OCI-LY7 (cell line): Measurements from ENCODE around the gene PCNX1. TPM values are rescaled to one million over a fixed set of nuclear protein-coding genes. Genes with fewer than 3 reads are reported as not detected.
"Not testable (repeated sequence)": the region's sequence is repeated elsewhere in the genome, so short reads cannot be mapped to it uniquely, and the experiment has no call there.

ENCODE experiments used
- BruUV-seq: library from RNA; stranded (reverse); fragments of 400-500 nt; replicated peaks from 2 replicates; lab custom pipeline; 2021; lab: Mats Ljungman, UMichigan
- CTCF ChIA-PET: fragments of 300-600 bp; sonication (Branson Sonifier 250); formaldehyde crosslinking; loops from one replicate; lab custom pipeline; 2022; ENCODE audit warnings: antibody characterized with exemption; ENCODE audit not compliant: unreplicated experiment; lab: Charles Lee
- POLR2A ChIA-PET: fragments of 300-600 bp; sonication (Branson Sonifier 250); formaldehyde crosslinking; loops from one replicate; lab custom pipeline; 2022; ENCODE audit warnings: antibody characterized with exemption; lab: Charles Lee
- DNase-seq: peaks from one replicate; pipeline ENCODE4 v3.0.0-alpha.2; 2015; ENCODE audit warnings: low spot score
- H2AFZ ChIP-seq: fragments of 200-600 bp; sonication (generic), shearing (Covaris generic); 2 replicates; pipeline ENCODE4 v1.6.1; 2014; ENCODE audit warnings: mild to moderate bottlenecking, antibody characterized with exemption, low read length, moderate library complexity
- H3K27ac ChIP-seq: fragments of 200-600 bp; sonication (generic); 2 replicates; pipeline ENCODE4 v1.5.1; 2014; ENCODE audit warnings: mixed run types, low read depth, mild to moderate bottlenecking, moderate library complexity, low read length, inconsistent platforms; ENCODE audit not compliant: poor library complexity, severe bottlenecking
- H3K36me3 ChIP-seq: fragments of 200-600 bp; sonication (generic); 2 replicates; pipeline ENCODE4 v1.6.1; 2014; ENCODE audit warnings: mild to moderate bottlenecking, antibody characterized with exemption, low read length, moderate library complexity, mixed read lengths; ENCODE audit not compliant: insufficient read depth
- H3K4me1 ChIP-seq: fragments of 200-600 bp; sonication (generic); 2 replicates; pipeline ENCODE4 v1.5.1; 2014; ENCODE audit warnings: mild to moderate bottlenecking, low read length; ENCODE audit not compliant: insufficient read depth, poor library complexity, severe bottlenecking
- H3K4me2 ChIP-seq: fragments of 200-600 bp; sonication (generic); 2 replicates; pipeline ENCODE4 v1.6.1; 2014; ENCODE audit warnings: mild to moderate bottlenecking, low read length
- H3K4me3 ChIP-seq: fragments of 200-600 bp; sonication (generic); 2 replicates; pipeline ENCODE4 v1.5.1; 2014; ENCODE audit warnings: mild to moderate bottlenecking, low read depth, low read length; ENCODE audit not compliant: poor library complexity, severe bottlenecking
- H3K79me2 ChIP-seq: fragments of 200-600 bp; sonication (generic); 2 replicates; pipeline ENCODE4 v1.6.1; 2016; ENCODE audit warnings: low read depth, mild to moderate bottlenecking, low read length, moderate library complexity, mixed read lengths; ENCODE audit not compliant: insufficient read depth
- H3K9me2 ChIP-seq: fragments of 200-600 bp; sonication (generic); 2 replicates; pipeline ENCODE4 v1.6.1; 2016; ENCODE audit warnings: mild to moderate bottlenecking, low read length, mixed read lengths; ENCODE audit not compliant: insufficient read depth
- H3K9me3 ChIP-seq: fragments of 200-600 bp; sonication (generic); 2 replicates; pipeline ENCODE4 v1.6.1; 2014; ENCODE audit warnings: mild to moderate bottlenecking, mixed run types, low read length, mixed read lengths
- H4K20me1 ChIP-seq: fragments of 200-600 bp; sonication (generic); 2 replicates; pipeline ENCODE4 v1.6.1; 2014; ENCODE audit warnings: mild to moderate bottlenecking, antibody characterized with exemption, low read length, moderate library complexity, mixed read lengths; ENCODE audit not compliant: insufficient read depth
- EZH2phosphoT487 ChIP-seq: fragments of 200-600 bp; sonication (generic); IDR thresholded peaks from 2 replicates; pipeline ENCODE4 v1.6.1; 2018; ENCODE audit warnings: low read depth, borderline replicate concordance, mild to moderate bottlenecking, mixed run types, antibody characterized with exemption, low read length, moderate library complexity, mixed read lengths
- intact Hi-C: fragments of 100-400 bp; cut with micrococcal nuclease; formaldehyde crosslinking; loops from one replicate; pipeline ENCODE4 v1.10.0; 2022; ENCODE audit not compliant: unreplicated experiment
- total RNA-seq, 2 experiments: library from RNA; depleted of rRNA in 1 of 2; stranded (reverse); fragments of >200 nt in 1 of 2; shearing (Covaris generic) in 1 of 2; gene quantifications; 2 replicates each; pipeline ENCODE4 v1.2.3, GENCODE V29; 2014 to 2022
- TF ChIP-seq, protein P1 (sequence below): fragments of 200-600 bp; sonication (generic); conservative IDR thresholded peaks from 2 replicates; pipeline ENCODE4 v1.5.1; 2014; ENCODE audit warnings: mild to moderate bottlenecking, antibody characterized with exemption, low read length, moderate library complexity, mixed read lengths

The PCNX1 gene
- total RNA-seq, 2 experiments from 2014 or later, result 27.7 to 33.5 TPM

DNA sequence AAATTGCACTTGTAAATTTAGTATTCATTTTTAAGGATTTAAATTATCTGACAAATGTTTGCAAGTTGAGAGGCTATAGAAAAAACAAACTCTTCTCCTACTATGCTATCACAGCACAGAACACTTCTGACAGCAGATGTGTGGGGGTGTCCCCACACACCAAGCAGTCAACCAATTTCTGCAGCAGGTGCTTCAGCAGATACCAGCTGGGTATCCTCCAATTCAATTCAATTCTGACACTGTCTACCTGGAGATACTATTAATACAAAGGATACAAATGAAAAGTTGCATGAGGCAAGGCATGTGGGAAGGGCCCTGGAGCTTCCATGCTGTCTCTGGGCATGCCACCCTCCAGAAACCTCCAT, 35.1 kb downstream of the PCNX1 start:
- POLR2A ChIA-PET, result interaction anchor here (0.6 to 1.1 kb wide), 2 partner anchors 12 to 23 kb away, joined by 3 read pairs; no protein-coding TSS in a partner anchor
- H3K9me3 ChIP-seq, result peaks cover 20% of the 10 kb centered on the region
- intact Hi-C loops, result no loop called here
- no TSS peak for BruUV-seq
- H3K79me2 ChIP-seq, result no peaks in the 10 kb centered on the region
- no peak overlapping the region for H3K4me3 ChIP-seq
- DNase-seq, result no peak
- no peaks in the 10 kb centered on the region for H4K20me1 ChIP-seq
- H3K4me1 ChIP-seq, result no peaks in the 10 kb centered on the region
- no peaks in the 10 kb centered on the region for H3K9me2 ChIP-seq
- no peak overlapping the region for H3K4me2 ChIP-seq
- no peak overlapping the region for H3K27ac ChIP-seq
- H3K36me3 ChIP-seq, result peaks cover 32% of the 10 kb centered on the region
- TF ChIP-seq EZH2phosphoT487, result no peak
- TF ChIP-seq, protein P1, sequence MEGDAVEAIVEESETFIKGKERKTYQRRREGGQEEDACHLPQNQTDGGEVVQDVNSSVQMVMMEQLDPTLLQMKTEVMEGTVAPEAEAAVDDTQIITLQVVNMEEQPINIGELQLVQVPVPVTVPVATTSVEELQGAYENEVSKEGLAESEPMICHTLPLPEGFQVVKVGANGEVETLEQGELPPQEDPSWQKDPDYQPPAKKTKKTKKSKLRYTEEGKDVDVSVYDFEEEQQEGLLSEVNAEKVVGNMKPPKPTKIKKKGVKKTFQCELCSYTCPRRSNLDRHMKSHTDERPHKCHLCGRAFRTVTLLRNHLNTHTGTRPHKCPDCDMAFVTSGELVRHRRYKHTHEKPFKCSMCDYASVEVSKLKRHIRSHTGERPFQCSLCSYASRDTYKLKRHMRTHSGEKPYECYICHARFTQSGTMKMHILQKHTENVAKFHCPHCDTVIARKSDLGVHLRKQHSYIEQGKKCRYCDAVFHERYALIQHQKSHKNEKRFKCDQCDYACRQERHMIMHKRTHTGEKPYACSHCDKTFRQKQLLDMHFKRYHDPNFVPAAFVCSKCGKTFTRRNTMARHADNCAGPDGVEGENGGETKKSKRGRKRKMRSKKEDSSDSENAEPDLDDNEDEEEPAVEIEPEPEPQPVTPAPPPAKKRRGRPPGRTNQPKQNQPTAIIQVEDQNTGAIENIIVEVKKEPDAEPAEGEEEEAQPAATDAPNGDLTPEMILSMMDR, result no peak
- CTCF ChIA-PET, result no interaction called here
- H2AFZ ChIP-seq, result no peak overlapping the region

DNA sequence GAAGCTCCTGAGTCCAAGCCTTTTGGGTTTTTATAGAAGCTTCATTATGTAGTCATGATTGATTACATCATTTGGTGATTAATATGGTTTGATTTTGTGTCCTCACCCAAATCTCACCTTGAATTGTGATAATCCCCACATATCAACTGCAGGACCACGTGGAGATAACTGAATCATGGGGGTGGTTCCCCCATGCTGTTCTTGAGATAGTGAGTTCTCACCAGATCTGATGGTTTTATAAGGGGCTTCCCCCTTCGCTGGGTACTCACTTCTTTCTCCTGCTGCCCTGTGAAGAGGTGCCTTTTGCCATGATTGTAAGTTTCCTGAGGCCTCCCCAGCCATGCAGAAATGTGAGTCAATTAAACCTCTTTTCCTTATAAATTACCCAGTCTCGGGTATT, 35.5 kb downstream of the PCNX1 start:
- POLR2A ChIA-PET, result interaction anchor here (0.6 to 1.1 kb wide), 2 partner anchors 11 to 23 kb away, joined by 3 read pairs; no protein-coding TSS in a partner anchor
- H3K4me2 ChIP-seq, intact Hi-C loops, BruUV-seq, H3K27ac ChIP-seq, H2AFZ ChIP-seq, CTCF ChIA-PET, H4K20me1 ChIP-seq, DNase-seq, H3K4me1 ChIP-seq, H3K9me2 ChIP-seq, H3K4me3 ChIP-seq, H3K79me2 ChIP-seq: not testable (repeated sequence)
- Histone ChIP-seq H3K9me3 (peaks cover 20% of the 10 kb centered on the region), H3K36me3 (peaks cover 36% of the 10 kb centered on the region)

DNA sequence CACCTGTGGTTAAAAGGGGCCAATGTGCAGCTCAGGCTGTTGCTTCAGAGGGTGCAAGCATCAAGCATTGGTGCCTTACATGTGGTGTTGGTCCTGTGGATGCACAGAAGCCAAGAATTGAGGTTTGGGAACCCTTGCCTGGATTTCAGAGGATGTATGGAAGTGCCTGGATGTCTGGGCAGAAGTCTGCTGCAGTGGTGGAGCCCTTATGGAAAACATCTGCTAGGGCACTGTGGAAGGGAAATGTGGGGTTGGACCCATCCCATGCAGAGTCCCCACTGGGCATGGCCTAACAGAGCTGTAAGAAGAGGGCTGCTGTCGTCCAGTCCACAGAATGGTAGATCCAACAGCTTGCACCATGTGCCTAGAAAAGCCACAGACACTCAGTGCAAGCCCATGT, 36.6 kb downstream of the PCNX1 start:
- BruUV-seq, result no TSS peak
- no peak overlapping the region for H2AFZ ChIP-seq
- H3K4me2 ChIP-seq, result no peak overlapping the region
- DNase-seq, result peak; percentile 11
- POLR2A ChIA-PET, result no interaction called here
- no peak overlapping the region for H3K4me3 ChIP-seq
- no peaks in the 10 kb centered on the region for H3K9me2 ChIP-seq
- H3K9me3 ChIP-seq, result peaks cover 20% of the 10 kb centered on the region
- no peak for TF ChIP-seq EZH2phosphoT487
- TF ChIP-seq, protein P1, result no peak
- H3K27ac ChIP-seq, result no peak overlapping the region
- H3K36me3 ChIP-seq, result peaks cover 44% of the 10 kb centered on the region
- no peaks in the 10 kb centered on the region for H3K79me2 ChIP-seq
- intact Hi-C loops, result no loop called here
- CTCF ChIA-PET, result no interaction called here
- no peaks in the 10 kb centered on the region for H3K4me1 ChIP-seq
- no peaks in the 10 kb centered on the region for H4K20me1 ChIP-seq
